Vagina (tissue), 2 donors: ENCODE measurements around the gene WASF3.

Source experiments
- CTCF ChIP-seq, 3 experiments: fragments of 450-650 bp in 2 of 3; fragments of 200-600 bp in 1 of 3; sonication (generic) in 1 of 3; IDR thresholded peaks; one replicate each; pipeline ENCODE4 v1.5.1; 2017 to 2019; ENCODE audit warnings: antibody characterized with exemption in 3 of 3, mild to moderate bottlenecking in 2 of 3, moderate library complexity in 2 of 3
- POLR2A ChIP-seq, 2 donors: fragments of 450-650 bp; IDR thresholded peaks; one replicate each; pipeline ENCODE4 v1.6.1; 2017; ENCODE audit warnings: antibody characterized with exemption in 2 of 2, mild to moderate bottlenecking in 2 of 2, moderate library complexity in 2 of 2

GRCh38 chr13:26563713-26564112, 6.2 kb downstream of the WASF3 start:
- TF ChIP-seq POLR2A (IDR thresholded peaks at IDR 0.05) = no peak
- TF ChIP-seq CTCF (IDR thresholded peaks at IDR 0.05) = no peak
